Omental fat pad (tissue), 4 donors: Measurements from ENCODE around the gene PRPF40B. TPM values are rescaled to one million over a fixed set of nuclear protein-coding genes. Genes with fewer than 3 reads are reported as not detected.
"Not testable (repeated sequence)": the region's sequence is repeated elsewhere in the genome, so short reads cannot be mapped to it uniquely, and the experiment has no call there.

Source experiments
- ATAC-seq: fragments of 150-250 bp; one replicate; pipeline ENCODE4 v1.9.1; 2016; ENCODE audit warnings: mild to moderate bottlenecking, moderate library complexity; ENCODE audit not compliant: low FRiP score
- DNase-seq: peaks from one replicate; pipeline ENCODE4 v3.0.0-alpha.2; 2019; ENCODE audit warnings: low spot score
- CTCF ChIP-seq, 3 donors: fragments of 450-650 bp; IDR thresholded peaks; one replicate each; pipeline ENCODE4 v1.5.1; 2016 to 2017; ENCODE audit warnings: antibody characterized with exemption in 3 of 3, mild to moderate bottlenecking in 3 of 3, moderate library complexity in 2 of 3
- total RNA-seq, 4 donors: library from RNA; depleted of rRNA; stranded (reverse); fragments of >200 nt; gene quantifications; one replicate each; pipeline ENCODE4 v1.1.0, GENCODE V29; 2016

PRPF40B gene
- total RNA-seq, 4 donors from 2014 or later, result 7.0 to 19.4 (median 9.4) TPM

GRCh38 chr12:49588721-49589516, 34.4 kb upstream of the PRPF40B start:
- no peak for TF ChIP-seq CTCF (IDR thresholded peaks at IDR 0.05)
- no peak for ATAC-seq
- DNase-seq, result no peak

- no peak for DNase-seq
- TF ChIP-seq CTCF (IDR thresholded peaks at IDR 0.05), result no peak
- no peak for ATAC-seq
These were observed 24.8 kb upstream of the PRPF40B start for GRCh38 chr12:49598527-49598926.

GRCh38 chr12:49599961-49600360, 23.4 kb upstream of the PRPF40B start:
- no peak for ATAC-seq
- no peak for TF ChIP-seq CTCF (IDR thresholded peaks at IDR 0.05)
- DNase-seq, result no peak

GRCh38 chr12:49603721-49604120, 19.6 kb upstream of the PRPF40B start:
- TF ChIP-seq CTCF (IDR thresholded peaks at IDR 0.05), result no peak
- DNase-seq (no peak), ATAC-seq (no peak)

- no peak for DNase-seq
- TF ChIP-seq CTCF (IDR thresholded peaks at IDR 0.05), result no peak
- no peak for ATAC-seq
These were observed 18.5 kb upstream of the PRPF40B start for GRCh38 chr12:49604856-49605255.

- ATAC-seq, DNase-seq: not testable (repeated sequence)
These were observed 17.8 kb upstream of the PRPF40B start, which contains the start of gene FAM186B for GRCh38 chr12:49605539-49605938. TSS of gene FAM186B (minus strand) at chr12:49605639. CDS start at chr12:49605477, 162 bp downstream.

- DNase-seq (no peak), ATAC-seq (no peak)
- no peak for TF ChIP-seq CTCF (IDR thresholded peaks at IDR 0.05)
These were observed 14.1 kb upstream of the PRPF40B start for GRCh38 chr12:49609059-49609874.
